K562 (cell line): ENCODE measurements around the gene HIP1R. TPM values are rescaled to one million over a fixed set of nuclear protein-coding genes. Genes with fewer than 3 reads are reported as not detected.
A peak's percentile ranks its signal among the peaks of the same experiment; 100 is the strongest.

Source experiments
- ATAC-seq: fragments of 200-7000 bp; cut with Tn5 transposase; 3 replicates; pipeline ENCODE4 v1.9.1; 2020; ENCODE audit warnings: moderate library complexity
- BruUV-seq: library from RNA; stranded (reverse); fragments of 400-500 nt; replicated peaks from 2 replicates; lab custom pipeline; 2021; lab: Mats Ljungman, UMichigan
- CTCF ChIA-PET: fragments of 300-600 bp; formaldehyde crosslinking; extraction: SDS; loops from one replicate; lab custom pipeline; 2021; ENCODE audit warnings: low intra/inter-chr PET ratio; lab: Yijun Ruan, JAX
- POLR2A ChIA-PET: fragments of 300-600, 350-650 bp; sonication (Branson Sonifier 250); formaldehyde crosslinking; extraction: SDS; loops from one replicate; lab custom pipeline; 2021; ENCODE audit warnings: antibody characterized with exemption, inconsistent platforms; lab: Yijun Ruan, JAX
- DNase-seq, 4 experiments: peaks; one replicate each; pipeline versions ENCODE4 v3.0.0 to v3.0.0-alpha.2; 2011 to 2018; ENCODE audit warnings: low spot score in 3 of 4, mixed read lengths in 3 of 4; ENCODE audit errors: extremely low read depth in 1 of 4
- FAIRE-seq: peaks from 2 replicates; lab custom pipeline; 2011; peaks lifted over from hg19 to GRCh38; lab: Jason Lieb, UNC
- H2AFZ ChIP-seq: 2 replicates; pipeline ENCODE4 v1.6.0; 2011; ENCODE audit warnings: low read depth, low read length, control low read depth, inconsistent platforms
- H3K27ac ChIP-seq: fragments of 200-600 bp; 3 replicates; pipeline ENCODE4 v1.8.0; 2011; ENCODE audit warnings: low read depth, mild to moderate bottlenecking, control low read depth, inconsistent platforms, low read length, moderate library complexity, mixed read lengths; ENCODE audit errors: extremely low read depth
- H3K27me3 ChIP-seq, 2 experiments: fragments of 300-600 bp in 1 of 2; 2 replicates in 1 of 2; 3 replicates in 1 of 2; pipeline versions ENCODE4 v1.6.0 to v1.8.0; 2011; ENCODE audit warnings: inconsistent platforms in 2 of 2, low read length in 2 of 2, mild to moderate bottlenecking in 1 of 2, mixed read lengths in 1 of 2, moderate library complexity in 1 of 2; ENCODE audit not compliant: control insufficient read depth in 2 of 2, insufficient read depth in 2 of 2
- H3K36me3 ChIP-seq: fragments of 300-600 bp; 3 replicates; pipeline ENCODE4 v1.8.0; 2011; ENCODE audit warnings: mild to moderate bottlenecking, low read length, inconsistent platforms; ENCODE audit not compliant: control insufficient read depth, insufficient read depth
- H3K4me1 ChIP-seq, 2 experiments: fragments of 200-600 bp in 1 of 2; replicated peaks in 1 of 2; 2 replicates in 1 of 2; 3 replicates in 1 of 2; pipeline versions ENCODE4 v1.5.1 to v1.8.0; 2011; ENCODE audit warnings: inconsistent platforms in 2 of 2, low read length in 2 of 2, mild to moderate bottlenecking in 1 of 2, mixed read lengths in 1 of 2, moderate library complexity in 1 of 2; ENCODE audit not compliant: control insufficient read depth in 2 of 2, insufficient read depth in 2 of 2
- H3K4me2 ChIP-seq: 2 replicates; pipeline ENCODE4 v1.6.1; 2011; ENCODE audit warnings: low read length, control low read depth, inconsistent platforms, mixed read lengths; ENCODE audit not compliant: insufficient read depth
- H3K4me3 ChIP-seq: fragments of 200-600 bp; sonication (generic), shearing (Covaris generic); 2 replicates; pipeline ENCODE4 v1.5.1; 2016; ENCODE audit warnings: control low read depth, inconsistent platforms
- H3K79me2 ChIP-seq: fragments of 200-600 bp; 3 replicates; pipeline ENCODE4 v1.8.0; 2011; ENCODE audit warnings: low read length, inconsistent platforms; ENCODE audit not compliant: control insufficient read depth, insufficient read depth
- H3K9ac ChIP-seq, 2 experiments: 2 replicates each; pipeline versions ENCODE4 v1.6.0 to v1.6.1; 2011; ENCODE audit warnings: low read depth in 2 of 2, low read length in 2 of 2, control low read depth in 1 of 2, inconsistent platforms in 1 of 2, mild to moderate bottlenecking in 1 of 2, mixed read lengths in 1 of 2; ENCODE audit not compliant: insufficient read depth in 1 of 2
- H3K9me1 ChIP-seq: one replicate; pipeline ENCODE4 v1.6.0; 2011; ENCODE audit warnings: inconsistent platforms, mild to moderate bottlenecking, low read length, moderate library complexity; ENCODE audit not compliant: control insufficient read depth, insufficient read depth
- H3K9me3 ChIP-seq: replicated peaks from 2 replicates; pipeline ENCODE4 v1.5.1; 2011; ENCODE audit warnings: low read depth, low read length, inconsistent platforms; ENCODE audit not compliant: control insufficient read depth, insufficient read depth
- H4K20me1 ChIP-seq: replicated peaks from 2 replicates; pipeline ENCODE4 v1.6.1; 2011; ENCODE audit warnings: low read length, inconsistent platforms, mixed read lengths; ENCODE audit not compliant: control insufficient read depth, insufficient read depth
- CREM ChIP-seq: IDR thresholded peaks from 2 replicates; pipeline ENCODE4 v1.6.1; 2014; ENCODE audit warnings: antibody characterized with exemption, low read depth
- POLR2A ChIP-seq: fragments of 450-650 bp; conservative IDR thresholded peaks from 2 replicates; pipeline ENCODE4 v1.6.1; 2016
- POLR2G ChIP-seq: fragments of 200-400 bp; formaldehyde crosslinking; IDR thresholded peaks from 2 replicates; pipeline ENCODE4 v1.6.1; 2017; ENCODE audit warnings: low read depth, mild to moderate bottlenecking, antibody characterized with exemption, low read length, moderate library complexity
- PRPF4 ChIP-seq: fragments of 200-400 bp; formaldehyde crosslinking; IDR thresholded peaks from one replicate; pipeline ENCODE4 v1.6.1; 2017; ENCODE audit warnings: low read length, low read depth, mild to moderate bottlenecking; ENCODE audit not compliant: insufficient read depth, poor library complexity, severe bottlenecking
- RBM22 ChIP-seq: fragments of 200-400 bp; formaldehyde crosslinking; IDR thresholded peaks from 2 replicates; pipeline ENCODE4 v1.6.1; 2018; ENCODE audit warnings: low read length, low read depth; ENCODE audit not compliant: poor library complexity, severe bottlenecking
- U2AF2 ChIP-seq: fragments of 200-400 bp; formaldehyde crosslinking; optimal IDR thresholded peaks from 2 replicates; pipeline ENCODE3; 2017; ENCODE audit warnings: low read depth, mild to moderate bottlenecking, low read length
- YY1 ChIP-seq, 3 experiments: IDR thresholded peaks; 2 replicates each; pipeline ENCODE4 v1.6.1; 2011; ENCODE audit warnings: low read length in 2 of 3, mild to moderate bottlenecking in 2 of 3, moderate library complexity in 2 of 3, borderline replicate concordance in 1 of 3, control low read depth in 1 of 3, low read depth in 1 of 3; ENCODE audit not compliant: insufficient read depth in 3 of 3, insufficient replicate concordance in 2 of 3, control insufficient read depth in 1 of 3, insufficient read length in 1 of 3; ENCODE audit errors: extremely low read depth in 1 of 3
- ZNF696 ChIP-seq: fragments of 250-450 bp; sonication (Bioruptor Pico); conservative IDR thresholded peaks from 2 replicates; pipeline ENCODE4 v1.4.0; 2020; ENCODE audit warnings: mild to moderate bottlenecking, moderate library complexity
- whole genome bisulfite sequencing: fragments of 100-300 bp; shearing (Covaris generic); methylation state at CpG from one replicate; pipeline ENCODE4 v1.1.6; 2016; ENCODE audit warnings: low coverage, mixed read lengths; ENCODE audit not compliant: insufficient coverage; ENCODE audit errors: missing lambda C conversion rate; 5-methylcytosine and 5-hydroxymethylcytosine counted together
- in situ Hi-C: fragments of 300-500 bp; cut with MboI; formaldehyde crosslinking; loops from 4 replicates; pipeline ENCODE4 v1.15.0; 2018; ENCODE audit warnings: inconsistent platforms, mixed read lengths
- intact Hi-C: fragments of 100-400 bp; cut with micrococcal nuclease; formaldehyde crosslinking; loops from 2 replicates; pipeline ENCODE4 v1.14.2; 2022
- polyA plus RNA-seq, 8 experiments: library from polyadenylated mRNA; depleted of rRNA in 4 of 8; stranded (reverse) in 5 of 8; unstranded in 3 of 8; fragments of >200 nt; fragmentation: Nextera tagmentation in 2 of 8; fragmentation: Illumina TruSeq in 1 of 8; extraction: Ambion mirVana in 2 of 8; extraction: Trizol in 1 of 8; gene quantifications; 2 replicates each; pipeline versions ENCODE4 v1.2.1 to v1.2.3, GENCODE V29; 2011 to 2014; ENCODE audit warnings: inconsistent platforms in 1 of 8, missing spikeins in 1 of 8
- total RNA-seq, 7 experiments: library from RNA; depleted of rRNA in 6 of 7; stranded (reverse); fragments of >200 nt in 6 of 7; fragmentation: Illumina TruSeq in 2 of 7; extraction: Trizol in 2 of 7; gene quantifications; 2 replicates each; pipeline versions ENCODE4 v1.2.1 to v1.2.3, GENCODE V29; 2011 to 2021; ENCODE audit warnings: low replicate concordance in 1 of 7
- TF ChIP-seq, protein P1 (sequence below): sonication (generic); formaldehyde crosslinking; IDR thresholded peaks from 2 replicates; pipeline ENCODE4 v1.8.1; 2023; ENCODE audit warnings: mild to moderate bottlenecking, missing genetic modification reagents
- TF ChIP-seq, protein P2 (sequence below): IDR thresholded peaks from 2 replicates; pipeline ENCODE4 v1.6.1; 2011; ENCODE audit warnings: borderline replicate concordance, low read depth, mild to moderate bottlenecking, moderate library complexity, low read length; ENCODE audit not compliant: insufficient read depth, poor library complexity, severe bottlenecking
- TF ChIP-seq, protein P3 (sequence below): fragments of 200-800 bp; sonication (Bioruptor generic); IDR thresholded peaks from 2 replicates; pipeline ENCODE4 v1.6.1; 2017; ENCODE audit warnings: missing genetic modification characterization, missing compliant biosample characterization
- TF ChIP-seq, protein P4 (sequence below): sonication (generic); formaldehyde crosslinking; IDR thresholded peaks from 2 replicates; pipeline ENCODE4 v1.9.0; 2022; ENCODE audit warnings: mild to moderate bottlenecking, missing genetic modification reagents

HIP1R gene
- total and polyA plus RNA-seq, 9 of the 15 experiments (the other 6 are each of a cell fraction or from before 2014, with no cell fraction given), result 0.15 to 31.0 (median 14.2) TPM

DNA sequence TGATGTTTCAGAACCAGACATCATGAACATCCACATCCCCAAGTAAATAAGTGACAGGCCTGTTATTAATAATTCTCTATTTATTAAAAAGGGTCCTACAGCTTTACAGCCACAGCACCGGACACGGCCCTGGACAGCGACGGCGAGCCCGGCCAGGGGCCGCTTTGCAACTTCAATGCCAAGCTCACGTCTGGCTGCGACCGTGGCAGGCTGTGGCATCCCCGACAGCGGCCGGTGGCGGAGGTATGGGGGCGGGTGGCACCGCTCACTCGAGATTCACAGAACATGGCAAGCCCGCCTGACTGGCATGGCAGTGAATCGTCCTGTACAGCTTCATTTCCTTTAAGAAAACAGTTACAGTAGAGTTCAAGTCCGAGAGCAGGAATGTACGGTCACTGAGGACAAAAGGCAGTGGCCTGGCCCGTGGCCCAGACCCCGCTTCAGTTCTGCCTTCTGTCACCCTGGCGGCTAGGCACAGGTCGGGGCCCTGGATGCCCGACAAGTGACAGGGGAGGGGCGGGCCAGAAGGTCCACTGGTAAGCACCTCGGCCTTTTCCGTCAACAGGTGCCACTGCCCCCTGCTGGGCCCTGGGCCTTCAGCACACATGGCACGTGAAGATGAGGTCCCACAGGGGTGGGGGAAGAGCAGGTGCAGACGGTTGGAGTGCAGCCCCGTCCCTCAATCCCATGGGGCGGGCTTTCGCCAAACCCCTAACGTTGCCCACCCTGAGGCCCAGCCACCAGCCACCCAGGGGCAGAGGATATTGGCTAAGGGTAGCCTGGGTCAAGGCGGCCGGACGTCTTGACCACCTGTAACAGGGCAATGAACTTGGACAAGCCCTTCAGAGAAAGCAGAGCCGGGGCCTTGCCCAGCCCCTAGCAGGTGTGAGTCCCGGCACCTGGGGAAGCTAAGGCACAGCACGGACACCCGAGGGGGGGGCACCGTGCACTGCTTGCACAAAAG, 30.3 kb downstream of the HIP1R start:
- 83% methylated on average over 38 of the region's 43 CpGs for WGBS
- DNase-seq, result peak; percentile 39 to 61 (median 50)
- Histone ChIP-seq H3K27me3 (no peaks in the 10 kb centered on the region), H3K9me1 (no peaks in the 10 kb centered on the region), H3K9me3 (no peaks in the 10 kb centered on the region), H3K4me3 (no peak overlapping the region), H3K9ac (0 out of 4 replicates have a peak overlapping the region, but pooled peaks of 1 of the 2 experiments have one; percentile 45), H4K20me1 (peaks cover 9% of the 10 kb centered on the region), H3K4me2 (no peak overlapping the region), H3K4me1 (peaks cover 0 to 54% of the 10 kb centered on the region in 2 experiments; a peak in 2 of 5 replicates), H2AFZ (no peak overlapping the region), H3K27ac (no peak overlapping the region), H3K36me3 (peaks cover 72% of the 10 kb centered on the region), H3K79me2 (no peaks in the 10 kb centered on the region)
- in situ Hi-C loops, result no loop called here
- BruUV-seq, result no TSS peak
- CTCF ChIA-PET, result interaction anchor here (0.9 kb wide), 1 partner anchor 85 kb away, joined by 3 read pairs; no protein-coding TSS in a partner anchor
- POLR2A ChIA-PET, result interaction anchor here (0.6 to 2.2 kb wide), 9 partner anchors 9 to 654 kb away, joined by 3 to 8 read pairs (median 4); no protein-coding TSS in a partner anchor
- no peak for FAIRE-seq
- peak; percentile 77 for ATAC-seq
- intact Hi-C loops, result no loop called here
- TF ChIP-seq, protein P1, sequence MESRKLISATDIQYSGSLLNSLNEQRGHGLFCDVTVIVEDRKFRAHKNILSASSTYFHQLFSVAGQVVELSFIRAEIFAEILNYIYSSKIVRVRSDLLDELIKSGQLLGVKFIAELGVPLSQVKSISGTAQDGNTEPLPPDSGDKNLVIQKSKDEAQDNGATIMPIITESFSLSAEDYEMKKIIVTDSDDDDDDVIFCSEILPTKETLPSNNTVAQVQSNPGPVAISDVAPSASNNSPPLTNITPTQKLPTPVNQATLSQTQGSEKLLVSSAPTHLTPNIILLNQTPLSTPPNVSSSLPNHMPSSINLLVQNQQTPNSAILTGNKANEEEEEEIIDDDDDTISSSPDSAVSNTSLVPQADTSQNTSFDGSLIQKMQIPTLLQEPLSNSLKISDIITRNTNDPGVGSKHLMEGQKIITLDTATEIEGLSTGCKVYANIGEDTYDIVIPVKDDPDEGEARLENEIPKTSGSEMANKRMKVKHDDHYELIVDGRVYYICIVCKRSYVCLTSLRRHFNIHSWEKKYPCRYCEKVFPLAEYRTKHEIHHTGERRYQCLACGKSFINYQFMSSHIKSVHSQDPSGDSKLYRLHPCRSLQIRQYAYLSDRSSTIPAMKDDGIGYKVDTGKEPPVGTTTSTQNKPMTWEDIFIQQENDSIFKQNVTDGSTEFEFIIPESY (CRISPR knock-in tag), result peak; percentile 66
- TF ChIP-seq POLR2G (peak; percentile 76), U2AF2 (no peak), POLR2A (peak; percentile 29; the same call in 1 of the 2 replicates), CREM (0 out of 2 replicates have a peak, but pooled peaks have one; percentile 25), ZNF696 (CRISPR knock-in tag) (no peak), YY1 (IDR thresholded peaks at IDR 0.05; ENCODE audit: borderline replicate concordance in 1 of 3, control insufficient read depth in 1 of 3, extremely low read depth in 1 of 3, insufficient read depth in 3 of 3, insufficient read length in 1 of 3, insufficient replicate concordance in 2 of 3, low read depth in 1 of 3, low read length in 2 of 3) (no peak), PRPF4 (no peak), RBM22 (peak; percentile 90)
- TF ChIP-seq, protein P2, sequence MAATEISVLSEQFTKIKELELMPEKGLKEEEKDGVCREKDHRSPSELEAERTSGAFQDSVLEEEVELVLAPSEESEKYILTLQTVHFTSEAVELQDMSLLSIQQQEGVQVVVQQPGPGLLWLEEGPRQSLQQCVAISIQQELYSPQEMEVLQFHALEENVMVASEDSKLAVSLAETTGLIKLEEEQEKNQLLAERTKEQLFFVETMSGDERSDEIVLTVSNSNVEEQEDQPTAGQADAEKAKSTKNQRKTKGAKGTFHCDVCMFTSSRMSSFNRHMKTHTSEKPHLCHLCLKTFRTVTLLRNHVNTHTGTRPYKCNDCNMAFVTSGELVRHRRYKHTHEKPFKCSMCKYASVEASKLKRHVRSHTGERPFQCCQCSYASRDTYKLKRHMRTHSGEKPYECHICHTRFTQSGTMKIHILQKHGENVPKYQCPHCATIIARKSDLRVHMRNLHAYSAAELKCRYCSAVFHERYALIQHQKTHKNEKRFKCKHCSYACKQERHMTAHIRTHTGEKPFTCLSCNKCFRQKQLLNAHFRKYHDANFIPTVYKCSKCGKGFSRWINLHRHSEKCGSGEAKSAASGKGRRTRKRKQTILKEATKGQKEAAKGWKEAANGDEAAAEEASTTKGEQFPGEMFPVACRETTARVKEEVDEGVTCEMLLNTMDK, result peak; percentile 83
- TF ChIP-seq, protein P3, sequence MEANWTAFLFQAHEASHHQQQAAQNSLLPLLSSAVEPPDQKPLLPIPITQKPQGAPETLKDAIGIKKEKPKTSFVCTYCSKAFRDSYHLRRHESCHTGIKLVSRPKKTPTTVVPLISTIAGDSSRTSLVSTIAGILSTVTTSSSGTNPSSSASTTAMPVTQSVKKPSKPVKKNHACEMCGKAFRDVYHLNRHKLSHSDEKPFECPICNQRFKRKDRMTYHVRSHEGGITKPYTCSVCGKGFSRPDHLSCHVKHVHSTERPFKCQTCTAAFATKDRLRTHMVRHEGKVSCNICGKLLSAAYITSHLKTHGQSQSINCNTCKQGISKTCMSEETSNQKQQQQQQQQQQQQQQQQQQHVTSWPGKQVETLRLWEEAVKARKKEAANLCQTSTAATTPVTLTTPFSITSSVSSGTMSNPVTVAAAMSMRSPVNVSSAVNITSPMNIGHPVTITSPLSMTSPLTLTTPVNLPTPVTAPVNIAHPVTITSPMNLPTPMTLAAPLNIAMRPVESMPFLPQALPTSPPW (CRISPR knock-in tag), result 0 out of 2 replicates have a peak, but pooled peaks have one; percentile 30
- TF ChIP-seq, protein P4, sequence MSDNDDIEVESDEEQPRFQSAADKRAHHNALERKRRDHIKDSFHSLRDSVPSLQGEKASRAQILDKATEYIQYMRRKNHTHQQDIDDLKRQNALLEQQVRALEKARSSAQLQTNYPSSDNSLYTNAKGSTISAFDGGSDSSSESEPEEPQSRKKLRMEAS (CRISPR knock-in tag), result peak; percentile 68
